PC-3 (cell line): Measurements from ENCODE around the gene RSRC1. TPM values are rescaled to one million over a fixed set of nuclear protein-coding genes. Genes with fewer than 3 reads are reported as not detected.

ENCODE experiments used
- ATAC-seq: fragments of 200-7000 bp; cut with Tn5 transposase; 2 replicates; pipeline ENCODE4 v1.9.1; 2020; ENCODE audit warnings: mild to moderate bottlenecking, moderate library complexity
- BruUV-seq: library from RNA; stranded (reverse); fragments of 400-500 nt; replicated peaks from 2 replicates; lab custom pipeline; 2021; lab: Mats Ljungman, UMichigan
- CTCF ChIA-PET: fragments of 300-600 bp; sonication (Branson Sonifier 250); formaldehyde crosslinking; loops from one replicate; lab custom pipeline; 2022; ENCODE audit warnings: antibody characterized with exemption; lab: Charles Lee
- POLR2A ChIA-PET: fragments of 300-600 bp; sonication (Branson Sonifier 250); formaldehyde crosslinking; loops from one replicate; lab custom pipeline; 2022; ENCODE audit warnings: antibody characterized with exemption; ENCODE audit not compliant: unreplicated experiment; lab: Charles Lee
- DNase-seq: peaks from one replicate; pipeline ENCODE4 v3.0.0-alpha.2; 2015
- H2AFZ ChIP-seq: fragments of 300-600 bp; sonication (generic); 2 replicates; pipeline ENCODE4 v1.6.0; 2016; ENCODE audit warnings: antibody characterized with exemption, low read length
- H3F3A ChIP-seq: fragments of 300-600 bp; sonication (generic); one replicate; pipeline ENCODE4 v1.6.0; 2017; ENCODE audit warnings: antibody characterized with exemption, low read length, control low read depth, mild to moderate bottlenecking; ENCODE audit not compliant: unreplicated experiment
- H3K27ac ChIP-seq: fragments of 300-600 bp; sonication (generic); 2 replicates; pipeline ENCODE4 v1.5.1; 2016; ENCODE audit warnings: mild to moderate bottlenecking, low read length
- H3K27me3 ChIP-seq: fragments of 300-600 bp; sonication (generic); 2 replicates; pipeline ENCODE4 v1.6.1; 2016; ENCODE audit warnings: low read length, mixed read lengths
- H3K36me3 ChIP-seq: fragments of 300-600 bp; sonication (generic); 2 replicates; pipeline ENCODE4 v1.6.1; 2016; ENCODE audit warnings: low read depth, mixed run types, low read length, mixed read lengths
- H3K4me1 ChIP-seq: fragments of 300-600 bp; sonication (generic); 2 replicates; pipeline ENCODE4 v1.5.1; 2016; ENCODE audit warnings: low read length; ENCODE audit not compliant: insufficient read depth
- H3K4me2 ChIP-seq: fragments of 300-600 bp; sonication (generic); 2 replicates; pipeline ENCODE4 v1.6.0; 2016; ENCODE audit warnings: low read length
- H3K4me3 ChIP-seq: fragments of 300-600 bp; sonication (generic); 2 replicates; pipeline ENCODE4 v1.5.1; 2016; ENCODE audit warnings: mild to moderate bottlenecking, low read length, mixed read lengths
- H3K79me2 ChIP-seq: fragments of 300-600 bp; sonication (generic); 2 replicates; pipeline ENCODE4 v1.6.1; 2017; ENCODE audit warnings: low read length, mixed read lengths
- H3K9ac ChIP-seq: fragments of 300-600 bp; sonication (generic); 2 replicates; pipeline ENCODE4 v1.6.0; 2016; ENCODE audit warnings: mild to moderate bottlenecking, low read length
- H3K9me2 ChIP-seq: fragments of 300-600 bp; sonication (generic); replicated peaks from 2 replicates; pipeline ENCODE4 v1.6.1; 2016; ENCODE audit warnings: mixed run types, low read length, mixed read lengths
- H3K9me3 ChIP-seq: fragments of 300-600 bp; sonication (generic); 2 replicates; pipeline ENCODE4 v1.6.1; 2016; ENCODE audit warnings: low read length, mixed read lengths
- H4K20me1 ChIP-seq: fragments of 300-600 bp; sonication (generic); 2 replicates; pipeline ENCODE4 v1.6.1; 2016; ENCODE audit warnings: low read length, mixed read lengths
- CTCF ChIP-seq: fragments of 300-600 bp; sonication (generic); conservative IDR thresholded peaks from 2 replicates; pipeline ENCODE4 v1.5.1; 2017; ENCODE audit warnings: antibody characterized with exemption, low read depth, mild to moderate bottlenecking, low read length
- EZH2 ChIP-seq: fragments of 300-600 bp; sonication (generic); IDR thresholded peaks from one replicate; pipeline ENCODE4 v1.6.1; 2017; ENCODE audit warnings: antibody characterized with exemption, mild to moderate bottlenecking, low read length; ENCODE audit not compliant: unreplicated experiment
- EZH2phosphoT487 ChIP-seq: fragments of 300-600 bp; sonication (generic); IDR thresholded peaks from 2 replicates; pipeline ENCODE4 v1.6.1; 2018; ENCODE audit warnings: mild to moderate bottlenecking, antibody characterized with exemption, low read length, borderline replicate concordance
- intact Hi-C: fragments of 100-400 bp; cut with micrococcal nuclease; formaldehyde crosslinking; loops from 2 replicates; pipeline ENCODE4 v1.9.0; 2023
- total RNA-seq: library from RNA; depleted of rRNA; stranded (reverse); fragments of >200 nt; gene quantifications from 2 replicates; pipeline ENCODE4 v1.2.3, GENCODE V29; 2014

RSRC1 gene
- total RNA-seq, 1 experiment from 2014 or later, result 39.5 TPM

DNA sequence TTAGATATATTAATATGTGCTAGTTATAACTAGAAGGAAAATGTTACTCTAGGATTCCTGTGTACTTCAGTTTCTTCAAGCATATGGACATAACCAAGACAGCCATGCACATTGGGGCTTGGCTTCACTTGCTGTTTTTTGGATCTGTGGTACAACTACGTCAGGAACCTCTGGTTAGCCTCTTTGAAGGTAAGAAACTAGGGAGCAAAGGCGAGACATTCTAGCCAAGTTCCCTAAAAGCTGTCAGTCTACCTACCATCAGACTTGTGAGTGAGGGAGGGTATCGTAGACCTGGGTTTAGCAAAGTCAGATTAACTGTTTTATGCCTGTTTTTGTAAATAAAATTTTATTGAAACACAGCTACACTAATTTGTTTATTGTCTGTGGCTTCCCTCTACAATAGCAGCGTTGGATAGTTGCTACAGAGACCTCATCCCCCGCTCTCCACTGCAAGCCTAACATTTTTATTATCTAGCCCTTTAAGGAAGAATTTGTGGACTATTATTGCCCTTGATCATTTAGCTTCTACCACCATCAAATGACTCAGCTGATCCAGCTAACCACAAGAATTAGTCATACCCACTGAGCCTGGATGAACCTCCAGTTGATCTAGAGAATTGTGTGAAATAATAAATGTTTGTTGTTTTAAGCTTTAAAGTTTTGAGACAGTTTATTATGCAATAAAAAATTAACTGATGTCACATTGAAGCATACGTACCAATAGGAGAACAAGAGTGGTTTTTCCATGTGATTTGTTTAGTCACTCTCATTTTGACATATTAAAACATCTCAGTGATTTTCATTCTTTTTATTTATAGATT is 58.1 kb downstream of the RSRC1 start:
- CTCF ChIA-PET, result no interaction called here
- H3F3A ChIP-seq, result no peaks in the 10 kb centered on the region
- H4K20me1 ChIP-seq, result 0 out of 2 replicates have a peak, but pooled peaks cover 8% of the 10 kb centered on the region
- peak overlapping the region; percentile 61 for H3K4me2 ChIP-seq
- TF ChIP-seq CTCF (no peak), EZH2phosphoT487 (no peak), EZH2 (no peak)
- H3K27me3 ChIP-seq, result no peaks in the 10 kb centered on the region
- no peaks in the 10 kb centered on the region for H3K9me3 ChIP-seq
- peak; percentile 90 for DNase-seq
- H3K9me2 ChIP-seq, result no peaks in the 10 kb centered on the region
- no peak overlapping the region for H3K4me3 ChIP-seq
- peaks cover 17% of the 10 kb centered on the region for H3K79me2 ChIP-seq
- peaks cover 26% of the 10 kb centered on the region for H3K4me1 ChIP-seq
- POLR2A ChIA-PET, result interaction anchor here (0.6 kb wide), 1 partner anchor 186 kb away, joined by 4 read pairs; no protein-coding TSS in a partner anchor
- H2AFZ ChIP-seq, result no peak overlapping the region
- no peaks in the 10 kb centered on the region for H3K36me3 ChIP-seq
- intact Hi-C loops, result loop anchor here (2.0 to 10.0 kb wide), 5 partner anchors 44 to 381 kb away; partner anchors contain the start of gene RSRC1
- ATAC-seq, result peak; percentile 94
- H3K9ac ChIP-seq, result no peak overlapping the region
- BruUV-seq, result no TSS peak
- H3K27ac ChIP-seq, result peak overlapping the region; percentile 49

GRCh38 chr3:158169091-158169491 is 59.2 kb downstream of the RSRC1 start:
- Histone ChIP-seq H3K9me2 (no peaks in the 10 kb centered on the region), H3K4me3 (no peak overlapping the region), H3K27ac (no peak overlapping the region), H3K36me3 (no peaks in the 10 kb centered on the region), H3K9ac (no peak overlapping the region), H3K4me1 (peaks cover 26% of the 10 kb centered on the region), H2AFZ (no peak overlapping the region), H3K4me2 (no peak overlapping the region), H3K9me3 (no peaks in the 10 kb centered on the region), H3K27me3 (no peaks in the 10 kb centered on the region), H3F3A (no peaks in the 10 kb centered on the region), H3K79me2 (peaks cover 8% of the 10 kb centered on the region), H4K20me1 (0 out of 2 replicates have a peak, but pooled peaks cover 8% of the 10 kb centered on the region)
- no peak for ATAC-seq
- DNase-seq, result no peak
- intact Hi-C loops, result loop anchor here (2.0 to 10.0 kb wide), 5 partner anchors 43 to 382 kb away; partner anchors contain the start of gene RSRC1
- ChIA-PET CTCF (no interaction called here), POLR2A (no interaction called here)
- TF ChIP-seq CTCF (no peak), EZH2 (no peak), EZH2phosphoT487 (no peak)
- no TSS peak for BruUV-seq

DNA sequence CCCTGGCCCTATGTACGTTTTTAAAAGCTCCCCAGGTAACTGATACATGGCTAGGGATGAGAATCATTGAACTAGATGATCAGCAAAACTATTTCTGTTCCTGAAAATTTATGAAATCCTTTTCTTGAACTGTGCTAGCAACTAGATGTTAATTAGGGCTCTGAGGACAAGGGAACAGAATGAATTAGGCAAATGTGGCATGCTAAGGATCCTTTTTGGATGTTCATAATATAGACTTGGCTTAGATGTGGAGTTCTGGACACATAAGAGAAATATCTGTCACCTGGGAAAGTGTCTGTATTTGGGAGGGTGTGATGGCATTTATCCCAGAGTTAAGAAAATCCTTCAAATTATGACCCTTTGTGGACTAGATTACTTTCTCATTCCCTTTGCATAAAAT is 71.2 kb downstream of the RSRC1 start:
- Histone ChIP-seq H3K4me3 (no peak overlapping the region), H4K20me1 (no peaks in the 10 kb centered on the region), H3K27ac (no peak overlapping the region), H3K9ac (no peak overlapping the region), H3K4me1 (no peaks in the 10 kb centered on the region), H3K36me3 (no peaks in the 10 kb centered on the region), H3K9me3 (no peaks in the 10 kb centered on the region), H3K4me2 (no peak overlapping the region), H3K9me2 (no peaks in the 10 kb centered on the region), H3F3A (no peaks in the 10 kb centered on the region), H3K79me2 (0 out of 2 replicates have a peak, but pooled peaks cover 7% of the 10 kb centered on the region), H3K27me3 (no peaks in the 10 kb centered on the region), H2AFZ (no peak overlapping the region)
- no peak for TF ChIP-seq EZH2
- TF ChIP-seq EZH2phosphoT487, result no peak
- no peak for TF ChIP-seq CTCF
- ChIA-PET CTCF (no interaction called here), POLR2A (no interaction called here)
- intact Hi-C loops, result no loop called here
- DNase-seq (no peak), ATAC-seq (no peak)
- no TSS peak for BruUV-seq
